ENCODE measurements around the gene CCDC9B. TPM values are rescaled to one million over a fixed set of nuclear protein-coding genes. Genes with fewer than 3 reads are reported as not detected.

The CCDC9B gene
- total and polyA plus RNA-seq, 3 experiments from 2014 or later, result 0.08 to 0.47 (median 0.39) TPM

- ChIA-PET POLR2A (interaction anchor here (0.8 to 2.3 kb wide), 3 partner anchors 11 to 16 kb away, joined by 3 to 20 read pairs (median 7); partner anchors contain the start of gene PLCB2), CTCF (interaction anchor here (0.9 to 9.4 kb wide), 9 partner anchors 9 to 45 kb away, joined by 3 to 90 read pairs (median 8); partner anchors contain the start of genes CCDC9B and PLCB2)
- Histone ChIP-seq H3K27me3 (ENCODE audit: insufficient read depth, low read length, poor library complexity, severe bottlenecking) (no peaks in the 10 kb centered on the region), H3K4me1 (ENCODE audit: insufficient read depth, low read length) (peaks cover 23% of the 10 kb centered on the region), H3K36me3 (ENCODE audit: insufficient read depth, low read length) (no peaks in the 10 kb centered on the region), H3K27ac (ENCODE audit: low read depth, low read length) (peak overlapping the region; percentile 39), H3K9me3 (ENCODE audit: low read length) (no peaks in the 10 kb centered on the region), H3K4me3 (ENCODE audit: low read length) (peak overlapping the region; percentile 26)
- no peaks in the 10 kb centered on the region for H3K9me3 Mint-ChIP-seq
- peaks cover 22 to 42% (median 29%) of the 10 kb centered on the region in 3 donors for H3K4me1 Mint-ChIP-seq
- peaks cover 0 to 3% of the 10 kb centered on the region in 2 donors for H3K27me3 Mint-ChIP-seq
- peak overlapping the region in 5 of 8 donors; percentile 21 to 81 (median 57) for H3K27ac Mint-ChIP-seq
- H3K4me3 Mint-ChIP-seq, result peak overlapping the region; percentile 79 to 90 (median 85)
- peak in 2 of 5 donors; percentile 32 to 54 for DNase-seq
- no peaks in the 10 kb centered on the region for H3K36me3 Mint-ChIP-seq
Measured at GRCh38 chr15:40323953-40324937, 16.5 kb downstream of the CCDC9B start.

DNA sequence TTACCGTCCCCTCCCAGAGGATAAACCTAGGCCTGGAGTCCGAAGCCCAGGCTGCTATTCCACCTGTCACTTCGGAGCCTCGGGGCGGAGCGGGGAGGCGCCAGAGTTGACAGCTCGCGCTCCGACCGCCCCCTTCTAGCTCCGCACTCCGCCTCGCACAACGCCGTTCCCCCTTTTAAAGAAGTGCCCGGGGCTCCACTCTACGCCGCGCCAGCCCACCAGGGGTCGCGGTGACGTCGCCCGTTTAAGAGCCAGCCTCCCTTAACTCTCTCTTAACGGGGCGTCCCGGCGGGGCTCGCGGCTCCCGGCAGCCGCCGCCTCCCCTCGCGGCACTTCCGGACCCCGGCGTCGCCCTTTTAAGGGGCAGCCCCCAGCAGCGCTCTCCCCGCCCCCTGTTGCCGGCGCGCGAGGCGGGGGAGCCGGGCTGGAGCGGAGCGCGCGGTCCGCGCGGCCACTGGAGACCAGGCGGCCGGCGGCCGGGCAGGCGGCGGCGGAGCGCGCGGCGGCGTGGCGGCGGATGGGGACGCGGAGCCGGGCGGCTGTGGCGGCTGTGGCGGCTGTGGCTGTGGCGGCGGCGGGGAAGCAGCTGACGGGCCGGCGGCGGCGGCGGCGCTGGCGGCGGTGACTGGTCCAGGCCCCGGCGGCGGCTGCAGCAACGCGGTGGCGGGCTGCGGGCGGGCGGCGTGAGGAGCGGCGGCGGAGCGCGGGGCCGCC is 17.3 kb downstream of the CCDC9B start, which contains the start of gene INAFM2:
Gene INAFM2 (plus strand): TSS at position 454 of the 714 bp plus-strand sequence. CDS start 364 bp downstream, outside the sequence.
- ChIA-PET POLR2A (interaction anchor here (0.6 to 2.3 kb wide), 9 partner anchors 8 to 216 kb away, joined by 3 to 20 read pairs (median 3); partner anchors contain the start of genes ANKRD63, BMF and PLCB2), CTCF (interaction anchor here (0.7 to 7.7 kb wide), 23 partner anchors 8 to 219 kb away, joined by 3 to 121 read pairs (median 5); partner anchors contain the start of genes ANKRD63, CCDC9B and PLCB2)
- Mint-ChIP-seq H3K27ac (peak within 1 kb of the TSS; percentile 14 to 96 (median 68)), H3K4me3 (peak within 1 kb of the TSS; percentile 64 to 89 (median 83)), H3K36me3 (no peaks in the 10 kb centered on the region), H3K4me1 (peaks cover 22 to 42% (median 29%) of the 10 kb centered on the region in 3 donors), H3K27me3 (peaks cover 0 to 3% of the 10 kb centered on the region in 2 donors), H3K9me3 (no peaks in the 10 kb centered on the region)
- Histone ChIP-seq H3K4me3 (ENCODE audit: low read length) (peak within 1 kb of the TSS; percentile 40), H3K4me1 (ENCODE audit: insufficient read depth, low read length) (peaks cover 23% of the 10 kb centered on the region), H3K9me3 (ENCODE audit: low read length) (no peaks in the 10 kb centered on the region), H3K27ac (ENCODE audit: low read depth, low read length) (peak within 1 kb of the TSS; percentile 39), H3K27me3 (ENCODE audit: insufficient read depth, low read length, poor library complexity, severe bottlenecking) (no peaks in the 10 kb centered on the region), H3K36me3 (ENCODE audit: insufficient read depth, low read length) (no peaks in the 10 kb centered on the region)
- DNase-seq, result peak; percentile 86 to 94 (median 90)

- H3K36me3 Mint-ChIP-seq, result no peaks in the 10 kb centered on the region
- POLR2A ChIA-PET, result interaction anchor here (0.6 to 2.3 kb wide), 9 partner anchors 9 to 215 kb away, joined by 3 to 20 read pairs (median 3); partner anchors contain the start of genes ANKRD63, BMF and PLCB2
- peaks cover 22 to 42% (median 29%) of the 10 kb centered on the region in 3 donors for H3K4me1 Mint-ChIP-seq
- Histone ChIP-seq H3K4me1 (ENCODE audit: insufficient read depth, low read length) (peaks cover 23% of the 10 kb centered on the region), H3K9me3 (ENCODE audit: low read length) (no peaks in the 10 kb centered on the region), H3K27ac (ENCODE audit: low read depth, low read length) (no peak overlapping the region), H3K4me3 (ENCODE audit: low read length) (peak overlapping the region; percentile 40), H3K27me3 (ENCODE audit: insufficient read depth, low read length, poor library complexity, severe bottlenecking) (no peaks in the 10 kb centered on the region), H3K36me3 (ENCODE audit: insufficient read depth, low read length) (no peaks in the 10 kb centered on the region)
- peaks cover 0 to 3% of the 10 kb centered on the region in 2 donors for H3K27me3 Mint-ChIP-seq
- H3K27ac Mint-ChIP-seq, result peak overlapping the region in 7 of 8 donors; percentile 14 to 96 (median 64)
- H3K9me3 Mint-ChIP-seq, result no peaks in the 10 kb centered on the region
- CTCF ChIA-PET, result interaction anchor here (0.7 to 7.7 kb wide), 24 partner anchors 9 to 218 kb away, joined by 3 to 121 read pairs (median 5); partner anchors contain the start of genes ANKRD63, CCDC9B and PLCB2
- DNase-seq, result peak in 1 of 5 donors; percentile 8
- peak overlapping the region; percentile 64 to 87 (median 80) for H3K4me3 Mint-ChIP-seq
Measured at GRCh38 chr15:40322531-40323238, 18.1 kb downstream of the CCDC9B start.

DNA sequence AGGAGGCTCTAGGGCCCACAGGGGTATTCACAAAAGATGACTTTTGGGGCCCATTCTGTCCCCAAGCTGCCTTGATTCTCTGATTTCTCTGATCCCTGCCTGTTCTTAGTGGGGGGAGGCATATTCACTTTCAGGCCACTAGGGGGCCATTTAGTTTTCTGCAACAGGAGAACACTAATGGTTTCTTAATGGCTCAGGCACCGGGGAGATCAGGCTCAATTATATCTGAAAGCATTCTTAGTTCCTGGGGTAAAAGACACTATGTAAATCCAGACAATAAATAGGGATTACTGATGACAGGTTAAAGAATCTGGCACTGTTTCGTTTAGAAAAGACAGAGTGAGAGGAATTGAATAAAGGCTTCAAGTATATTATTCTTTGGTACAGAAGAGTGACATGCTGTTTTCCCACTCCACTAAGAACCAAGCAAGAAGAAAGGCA is 19.8 kb downstream of the CCDC9B start:
- DNase-seq, result peak in 4 of 5 donors; percentile 37 to 70 (median 67)
- H3K4me1 Mint-ChIP-seq, result peaks cover 22 to 34% (median 26%) of the 10 kb centered on the region in 3 donors
- peaks cover 0 to 3% of the 10 kb centered on the region in 2 donors for H3K27me3 Mint-ChIP-seq
- peak overlapping the region in 4 of 7 donors; percentile 11 to 78 (median 22) for H3K4me3 Mint-ChIP-seq
- Histone ChIP-seq H3K27ac (ENCODE audit: low read depth, low read length) (no peak overlapping the region), H3K4me1 (ENCODE audit: insufficient read depth, low read length) (peaks cover 23% of the 10 kb centered on the region), H3K9me3 (ENCODE audit: low read length) (no peaks in the 10 kb centered on the region), H3K36me3 (ENCODE audit: insufficient read depth, low read length) (no peaks in the 10 kb centered on the region), H3K4me3 (ENCODE audit: low read length) (no peak overlapping the region), H3K27me3 (ENCODE audit: insufficient read depth, low read length, poor library complexity, severe bottlenecking) (no peaks in the 10 kb centered on the region)
- H3K36me3 Mint-ChIP-seq, result no peaks in the 10 kb centered on the region
- POLR2A ChIA-PET, result interaction anchor here (1.1 kb wide), 1 partner anchor 17 kb away, joined by 8 read pairs; no protein-coding TSS in a partner anchor
- H3K9me3 Mint-ChIP-seq, result no peaks in the 10 kb centered on the region
- H3K27ac Mint-ChIP-seq, result peak overlapping the region in 6 of 8 donors; percentile 1 to 86 (median 58)
- CTCF ChIA-PET, result interaction anchor here (0.9 to 7.7 kb wide), 16 partner anchors 11 to 101 kb away, joined by 3 to 121 read pairs (median 6); partner anchors contain the start of genes ANKRD63, CCDC9B, DISP2 and IVD

- Histone ChIP-seq H3K4me3 (ENCODE audit: low read length) (no peak overlapping the region), H3K9me3 (ENCODE audit: low read length) (no peaks in the 10 kb centered on the region), H3K27me3 (ENCODE audit: insufficient read depth, low read length, poor library complexity, severe bottlenecking) (no peaks in the 10 kb centered on the region), H3K36me3 (ENCODE audit: insufficient read depth, low read length) (no peaks in the 10 kb centered on the region), H3K4me1 (ENCODE audit: insufficient read depth, low read length) (peaks cover 21% of the 10 kb centered on the region), H3K27ac (ENCODE audit: low read depth, low read length) (no peak overlapping the region)
- POLR2A ChIA-PET, result interaction anchor here (1.0 kb wide), 1 partner anchor 13 kb away, joined by 3 read pairs; the partner anchor contains the start of gene PLCB2
- H3K27ac Mint-ChIP-seq, result no peak overlapping the region
- no peaks in the 10 kb centered on the region for H3K36me3 Mint-ChIP-seq
- H3K4me3 Mint-ChIP-seq, result peak overlapping the region in 1 of 7 donors; percentile 72
- no peak for DNase-seq
- no peaks in the 10 kb centered on the region for H3K9me3 Mint-ChIP-seq
- CTCF ChIA-PET, result interaction anchor here (1.0 to 7.7 kb wide), 13 partner anchors 8 to 102 kb away, joined by 3 to 121 read pairs (median 6); partner anchors contain the start of genes ANKRD63, CCDC9B, IVD and PLCB2
- H3K4me1 Mint-ChIP-seq, result peaks cover 19 to 35% (median 23%) of the 10 kb centered on the region in 3 donors
- H3K27me3 Mint-ChIP-seq, result peaks cover 0 to 3% of the 10 kb centered on the region in 2 donors
Measured at GRCh38 chr15:40320409-40320808, 20.3 kb downstream of the CCDC9B start.

DNA sequence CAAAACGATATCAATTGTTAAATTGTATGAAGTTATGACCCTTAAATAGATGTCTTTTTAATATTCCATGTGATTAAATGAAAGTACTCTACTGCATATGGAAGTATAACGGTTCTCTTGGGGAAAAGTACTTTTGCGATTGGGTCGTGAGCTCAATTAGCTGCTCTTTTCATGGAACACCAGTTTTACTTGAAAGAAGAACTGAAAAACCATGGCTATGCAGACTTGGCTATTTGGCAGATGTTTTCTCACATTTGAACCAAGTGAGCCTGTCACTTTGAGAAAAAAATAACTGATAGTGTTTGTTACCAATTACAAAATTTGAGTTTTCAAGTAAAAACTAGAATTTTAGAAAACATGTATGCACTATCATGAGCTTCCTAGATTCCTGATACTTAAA is 23.2 kb downstream of the CCDC9B start:
- ChIA-PET POLR2A (no interaction called here), CTCF (interaction anchor here (1.0 to 12.0 kb wide), 4 partner anchors 8 to 107 kb away, joined by 4 to 189 read pairs (median 62); partner anchors contain the start of genes CCDC9B and PLCB2)
- H3K4me1 ChIP-seq (ENCODE audit: insufficient read depth, low read length), result peaks cover 29% of the 10 kb centered on the region
- no peak overlapping the region for H3K27ac Mint-ChIP-seq
- no peaks in the 10 kb centered on the region for H3K36me3 ChIP-seq (ENCODE audit: insufficient read depth, low read length)
- H3K4me3 Mint-ChIP-seq, result no peak overlapping the region
- peaks cover 24 to 43% (median 27%) of the 10 kb centered on the region in 3 donors for H3K4me1 Mint-ChIP-seq
- no peak overlapping the region for H3K27ac ChIP-seq (ENCODE audit: low read depth, low read length)
- DNase-seq, result no peak
- H3K36me3 Mint-ChIP-seq, result no peaks in the 10 kb centered on the region
- H3K27me3 ChIP-seq (ENCODE audit: insufficient read depth, low read length, poor library complexity, severe bottlenecking), result no peaks in the 10 kb centered on the region
- no peaks in the 10 kb centered on the region for H3K9me3 Mint-ChIP-seq
- H3K9me3 ChIP-seq (ENCODE audit: low read length), result no peaks in the 10 kb centered on the region
- H3K27me3 Mint-ChIP-seq, result peaks cover 0 to 3% of the 10 kb centered on the region in 2 donors
- no peak overlapping the region for H3K4me3 ChIP-seq (ENCODE audit: low read length)
